OCI-LY7 (cell line): ENCODE data around the gene TAGLN2. TPM values are rescaled to one million over a fixed set of nuclear protein-coding genes. Genes with fewer than 3 reads are reported as not detected.

Source experiments
- BruUV-seq: library from RNA; stranded (reverse); fragments of 400-500 nt; replicated peaks from 2 replicates; lab custom pipeline; 2021; lab: Mats Ljungman, UMichigan
- CTCF ChIA-PET: fragments of 300-600 bp; sonication (Branson Sonifier 250); formaldehyde crosslinking; loops from one replicate; lab custom pipeline; 2022; ENCODE audit warnings: antibody characterized with exemption; ENCODE audit not compliant: unreplicated experiment; lab: Charles Lee
- POLR2A ChIA-PET: fragments of 300-600 bp; sonication (Branson Sonifier 250); formaldehyde crosslinking; loops from one replicate; lab custom pipeline; 2022; ENCODE audit warnings: antibody characterized with exemption; lab: Charles Lee
- DNase-seq: peaks from one replicate; pipeline ENCODE4 v3.0.0-alpha.2; 2015; ENCODE audit warnings: low spot score
- H2AFZ ChIP-seq: fragments of 200-600 bp; sonication (generic), shearing (Covaris generic); 2 replicates; pipeline ENCODE4 v1.6.1; 2014; ENCODE audit warnings: mild to moderate bottlenecking, antibody characterized with exemption, low read length, moderate library complexity
- H3K27ac ChIP-seq: fragments of 200-600 bp; sonication (generic); 2 replicates; pipeline ENCODE4 v1.5.1; 2014; ENCODE audit warnings: mixed run types, low read depth, mild to moderate bottlenecking, moderate library complexity, low read length, inconsistent platforms; ENCODE audit not compliant: poor library complexity, severe bottlenecking
- H3K36me3 ChIP-seq: fragments of 200-600 bp; sonication (generic); 2 replicates; pipeline ENCODE4 v1.6.1; 2014; ENCODE audit warnings: mild to moderate bottlenecking, antibody characterized with exemption, low read length, moderate library complexity, mixed read lengths; ENCODE audit not compliant: insufficient read depth
- H3K4me1 ChIP-seq: fragments of 200-600 bp; sonication (generic); 2 replicates; pipeline ENCODE4 v1.5.1; 2014; ENCODE audit warnings: mild to moderate bottlenecking, low read length; ENCODE audit not compliant: insufficient read depth, poor library complexity, severe bottlenecking
- H3K4me2 ChIP-seq: fragments of 200-600 bp; sonication (generic); 2 replicates; pipeline ENCODE4 v1.6.1; 2014; ENCODE audit warnings: mild to moderate bottlenecking, low read length
- H3K4me3 ChIP-seq: fragments of 200-600 bp; sonication (generic); 2 replicates; pipeline ENCODE4 v1.5.1; 2014; ENCODE audit warnings: mild to moderate bottlenecking, low read depth, low read length; ENCODE audit not compliant: poor library complexity, severe bottlenecking
- H3K79me2 ChIP-seq: fragments of 200-600 bp; sonication (generic); 2 replicates; pipeline ENCODE4 v1.6.1; 2016; ENCODE audit warnings: low read depth, mild to moderate bottlenecking, low read length, moderate library complexity, mixed read lengths; ENCODE audit not compliant: insufficient read depth
- H3K9me2 ChIP-seq: fragments of 200-600 bp; sonication (generic); 2 replicates; pipeline ENCODE4 v1.6.1; 2016; ENCODE audit warnings: mild to moderate bottlenecking, low read length, mixed read lengths; ENCODE audit not compliant: insufficient read depth
- H3K9me3 ChIP-seq: fragments of 200-600 bp; sonication (generic); 2 replicates; pipeline ENCODE4 v1.6.1; 2014; ENCODE audit warnings: mild to moderate bottlenecking, mixed run types, low read length, mixed read lengths
- H4K20me1 ChIP-seq: fragments of 200-600 bp; sonication (generic); 2 replicates; pipeline ENCODE4 v1.6.1; 2014; ENCODE audit warnings: mild to moderate bottlenecking, antibody characterized with exemption, low read length, moderate library complexity, mixed read lengths; ENCODE audit not compliant: insufficient read depth
- CTCF ChIP-seq: fragments of 200-600 bp; sonication (generic); conservative IDR thresholded peaks from 2 replicates; pipeline ENCODE4 v1.5.1; 2014; ENCODE audit warnings: mild to moderate bottlenecking, antibody characterized with exemption, low read length, moderate library complexity, mixed read lengths
- EZH2phosphoT487 ChIP-seq: fragments of 200-600 bp; sonication (generic); IDR thresholded peaks from 2 replicates; pipeline ENCODE4 v1.6.1; 2018; ENCODE audit warnings: low read depth, borderline replicate concordance, mild to moderate bottlenecking, mixed run types, antibody characterized with exemption, low read length, moderate library complexity, mixed read lengths
- intact Hi-C: fragments of 100-400 bp; cut with micrococcal nuclease; formaldehyde crosslinking; loops from one replicate; pipeline ENCODE4 v1.10.0; 2022; ENCODE audit not compliant: unreplicated experiment
- total RNA-seq, 2 experiments: library from RNA; depleted of rRNA in 1 of 2; stranded (reverse); fragments of >200 nt in 1 of 2; shearing (Covaris generic) in 1 of 2; gene quantifications; 2 replicates each; pipeline ENCODE4 v1.2.3, GENCODE V29; 2014 to 2022

The TAGLN2 gene
- total RNA-seq, 2 experiments from 2014 or later: 193 to 215 TPM

GRCh38 chr1:159915571-159916241 lies 9.6 kb downstream of the TAGLN2 start:
- Histone ChIP-seq H3K36me3 (peaks cover 44% of the 10 kb centered on the region), H4K20me1 (no peaks in the 10 kb centered on the region), H3K79me2 (peaks cover 3% of the 10 kb centered on the region; the same call in 1 of the 2 replicates), H3K27ac (no peak overlapping the region), H2AFZ (no peak overlapping the region), H3K9me3 (no peaks in the 10 kb centered on the region), H3K4me2 (no peak overlapping the region), H3K9me2 (no peaks in the 10 kb centered on the region), H3K4me1 (peaks cover 13% of the 10 kb centered on the region), H3K4me3 (no peak overlapping the region)
- POLR2A ChIA-PET: interaction anchor here (1.0 kb wide), 1 partner anchor 27 kb away, joined by 3 read pairs; no protein-coding TSS in a partner anchor
- CTCF ChIA-PET: no interaction called here
- no peak for TF ChIP-seq EZH2phosphoT487
- no peak for TF ChIP-seq CTCF
- intact Hi-C loops: no loop called here
- DNase-seq: no peak
- no TSS peak for BruUV-seq

- no peak overlapping the region for H2AFZ ChIP-seq
- H3K4me2 ChIP-seq: no peak overlapping the region
- no peaks in the 10 kb centered on the region for H4K20me1 ChIP-seq
- H3K79me2 ChIP-seq: no peaks in the 10 kb centered on the region
- H3K27ac ChIP-seq: no peak overlapping the region
- H3K4me1 ChIP-seq: peaks cover 21% of the 10 kb centered on the region
- no TSS peak for BruUV-seq
- ChIA-PET POLR2A (interaction anchor here (0.6 kb wide), 1 partner anchor 98 kb away, joined by 3 read pairs; no protein-coding TSS in a partner anchor), CTCF (no interaction called here)
- DNase-seq: no peak
- no peaks in the 10 kb centered on the region for H3K9me3 ChIP-seq
- H3K36me3 ChIP-seq: peaks cover 32% of the 10 kb centered on the region
- intact Hi-C loops: no loop called here
- H3K9me2 ChIP-seq: no peaks in the 10 kb centered on the region
- no peak for TF ChIP-seq CTCF
- TF ChIP-seq EZH2phosphoT487: no peak
- no peak overlapping the region for H3K4me3 ChIP-seq
Measured at GRCh38 chr1:159914252-159915018, 10.9 kb downstream of the TAGLN2 start.
